Fibroblast of skin of left biceps (primary cell): ENCODE results near the gene SMU1.
A peak's percentile ranks its signal among the peaks of the same experiment; 100 is the strongest.

Experiments
- DNase-seq, 2 experiments: peaks; one replicate each; pipeline ENCODE4 v3.0.0-alpha.2; 2013; ENCODE audit warnings: low read depth in 2 of 2

The SMU1 gene

DNA sequence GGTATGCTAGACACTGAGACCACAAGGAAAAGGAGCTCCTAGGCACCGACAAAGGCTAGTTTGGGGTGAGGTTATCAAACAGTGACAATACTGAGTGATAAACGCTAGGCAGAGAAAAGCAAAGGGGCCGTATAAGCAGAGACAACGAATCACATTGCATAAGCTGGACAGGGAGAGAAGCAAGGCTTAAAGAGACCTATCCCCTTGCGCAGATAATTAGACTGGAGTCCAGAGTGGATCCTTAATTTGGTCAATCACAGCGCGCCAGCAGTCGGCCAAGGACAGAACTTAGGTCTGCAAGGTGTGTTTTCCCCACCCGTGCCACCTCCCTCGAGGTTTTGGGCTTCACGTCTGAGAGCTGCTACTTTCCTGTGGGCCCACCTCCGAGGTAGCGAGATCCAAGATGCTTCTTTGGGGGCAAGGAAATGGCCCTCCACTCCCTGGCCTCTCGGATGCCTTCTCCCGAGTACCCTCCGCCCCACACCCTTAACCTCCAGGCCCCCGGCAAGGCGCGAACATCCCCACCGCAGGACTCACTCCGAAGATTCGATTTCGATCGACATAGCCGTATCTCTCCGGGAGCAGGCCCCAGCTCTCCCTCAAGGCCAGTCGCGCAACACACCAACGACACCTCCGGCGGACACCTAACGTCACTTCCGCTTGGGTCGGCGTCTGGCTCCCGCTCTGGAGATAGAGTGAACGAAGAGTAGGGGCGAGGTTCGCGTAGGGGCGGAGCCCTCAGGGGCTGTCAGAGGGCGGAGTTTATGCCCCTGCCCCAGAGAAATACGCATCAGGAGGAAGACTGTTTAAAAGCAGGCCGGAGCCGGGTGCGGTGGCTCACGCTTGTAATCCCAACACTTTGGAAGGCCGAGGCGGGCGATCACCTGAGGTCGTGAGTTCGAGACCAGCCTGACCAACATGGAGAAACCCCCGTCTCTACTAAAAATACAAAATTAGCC, at the start of gene SMU1:
Gene SMU1, minus strand, starts transcription at position 629 of the 959 bp plus-strand sequence. Its CDS starts 66 bp downstream, at position 563.
- DNase-seq = peak; percentile 92

DNA sequence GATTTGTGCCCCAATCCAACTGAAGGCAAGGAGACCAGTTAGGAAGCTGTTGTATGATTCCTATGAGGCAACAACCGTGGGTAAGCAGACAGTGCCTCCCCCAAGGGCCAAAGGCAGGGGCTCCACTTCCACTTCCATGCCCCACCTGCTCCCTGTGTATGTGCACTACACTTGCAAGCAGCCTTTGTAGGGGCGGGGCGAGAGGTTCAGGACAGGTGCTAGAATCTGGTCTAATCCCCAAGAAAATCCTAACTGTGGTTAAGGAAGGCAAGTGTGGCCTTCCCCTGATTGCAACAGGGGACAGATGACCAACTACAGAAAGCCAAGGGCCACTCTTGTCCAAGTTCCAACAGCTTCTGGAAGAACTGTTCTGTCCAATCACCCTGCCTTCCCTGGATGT, 49.0 kb upstream of the SMU1 start:
- no peak for DNase-seq

DNA sequence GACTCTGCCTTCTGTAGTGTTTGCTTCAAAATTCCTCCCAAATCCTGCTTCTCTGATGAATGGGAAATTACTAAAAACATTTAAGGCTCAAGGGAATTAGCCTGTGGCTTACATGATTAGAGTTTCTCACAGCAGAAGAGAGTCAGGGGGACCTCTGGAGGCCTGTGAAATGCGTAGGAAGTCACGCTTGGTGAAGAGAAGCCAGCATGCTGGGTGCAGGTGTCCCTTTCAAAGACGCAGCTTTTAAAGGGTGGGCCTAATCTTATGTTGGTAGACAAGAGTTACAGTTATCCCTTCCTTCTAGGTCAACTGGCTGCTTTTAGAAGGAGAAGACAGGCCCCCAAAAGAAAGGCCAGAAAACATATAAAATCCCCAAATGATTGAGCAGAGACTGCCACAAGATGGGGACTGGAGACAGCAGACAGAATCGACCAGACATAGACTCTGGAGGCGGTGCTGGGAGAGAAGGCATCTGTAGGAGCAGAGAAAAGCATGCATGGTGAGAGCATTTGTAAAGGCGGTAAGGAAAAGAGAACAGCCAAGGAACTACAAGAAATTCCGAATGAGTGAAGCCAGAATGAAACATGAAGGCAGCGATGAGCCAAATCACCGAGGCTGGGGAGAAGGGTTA, 48.4 kb upstream of the SMU1 start:
- no peak for DNase-seq

DNA sequence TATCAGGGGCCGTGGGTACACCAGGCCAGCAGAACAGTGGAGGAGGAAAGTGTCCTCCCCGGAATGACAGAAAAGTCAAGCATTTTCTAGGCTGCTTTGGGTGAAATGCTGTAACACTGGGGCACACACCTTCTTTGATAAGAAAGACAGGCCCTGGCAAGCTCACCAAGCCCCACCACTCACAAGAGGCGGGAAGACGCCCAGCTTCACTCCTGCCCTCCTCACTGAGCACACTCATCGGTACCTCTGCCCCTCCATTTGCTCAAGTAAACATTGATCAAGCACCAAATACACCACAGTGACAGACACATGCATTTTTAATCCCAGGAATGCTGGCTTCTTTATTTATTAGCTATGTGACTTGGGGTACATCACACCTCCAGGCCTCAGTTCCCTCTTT, 47.6 kb upstream of the SMU1 start:
- no peak for DNase-seq

DNA sequence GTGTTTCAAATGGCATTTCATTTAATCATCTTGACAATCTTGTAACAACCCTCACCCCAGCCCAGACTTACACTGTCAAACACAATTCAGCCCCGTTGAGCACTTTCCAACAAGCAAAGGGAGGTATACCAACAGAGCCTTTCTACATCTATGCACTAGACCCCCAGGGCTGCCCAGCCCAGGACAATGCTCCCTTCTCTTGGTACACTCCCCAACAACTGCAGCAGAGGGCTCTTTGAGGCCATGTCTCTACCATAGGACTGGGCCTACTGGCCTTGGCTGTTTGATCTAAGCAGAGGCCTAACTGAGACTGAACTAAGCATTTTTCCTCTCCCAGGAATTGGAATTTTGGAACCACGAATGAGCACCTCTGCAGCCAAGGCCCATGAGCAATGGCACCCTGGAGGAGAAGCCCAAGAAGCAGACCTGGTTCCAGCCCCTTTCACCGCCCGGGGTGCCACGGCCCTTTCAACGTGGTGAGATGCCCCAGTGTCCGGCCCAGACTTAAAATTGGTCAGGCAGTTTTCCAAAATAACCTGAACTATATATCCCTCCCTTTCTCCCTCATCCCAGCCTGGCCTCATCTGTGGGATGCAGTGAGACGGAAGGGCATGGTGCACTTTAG, 47.0 kb upstream of the SMU1 start:
- DNase-seq = no peak

DNA sequence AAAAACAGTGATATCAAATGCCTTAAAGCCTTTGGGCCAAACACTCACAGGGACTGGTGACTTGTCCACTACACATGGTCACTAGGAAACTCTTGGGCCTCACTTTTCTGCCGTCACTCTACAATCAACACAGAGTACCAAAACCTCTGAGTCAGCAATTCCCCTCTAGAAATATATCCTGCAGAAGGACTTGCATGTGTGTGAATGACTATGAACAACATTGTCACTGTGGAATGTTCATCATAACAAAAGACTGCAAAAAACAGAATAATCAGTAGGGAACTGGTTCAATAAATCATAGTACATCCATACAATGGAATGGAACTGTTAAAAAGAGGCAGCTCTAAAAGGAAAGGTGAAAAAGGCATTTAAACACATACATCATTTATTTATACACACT, 44.1 kb upstream of the SMU1 start:
- no peak for DNase-seq

DNA sequence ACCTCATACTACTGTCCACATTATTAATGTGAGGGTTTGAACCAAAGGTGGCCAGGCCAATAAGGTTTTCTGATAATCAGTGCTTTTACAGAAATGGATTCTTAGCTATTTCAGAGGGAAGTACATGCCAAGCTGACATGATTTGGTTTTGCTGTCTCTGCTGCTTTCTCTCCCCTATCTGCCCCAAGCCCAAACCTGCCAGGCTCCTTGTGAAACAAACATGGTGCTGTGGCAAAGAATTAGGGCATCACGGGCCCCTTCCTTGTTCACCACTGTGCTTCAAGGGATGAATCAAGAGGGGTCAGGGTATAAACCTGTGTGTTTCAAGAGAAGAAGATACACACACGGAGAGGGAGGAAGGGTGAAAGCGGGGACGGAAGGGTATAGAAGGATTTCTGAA, 41.3 kb upstream of the SMU1 start:
- DNase-seq = no peak

DNA sequence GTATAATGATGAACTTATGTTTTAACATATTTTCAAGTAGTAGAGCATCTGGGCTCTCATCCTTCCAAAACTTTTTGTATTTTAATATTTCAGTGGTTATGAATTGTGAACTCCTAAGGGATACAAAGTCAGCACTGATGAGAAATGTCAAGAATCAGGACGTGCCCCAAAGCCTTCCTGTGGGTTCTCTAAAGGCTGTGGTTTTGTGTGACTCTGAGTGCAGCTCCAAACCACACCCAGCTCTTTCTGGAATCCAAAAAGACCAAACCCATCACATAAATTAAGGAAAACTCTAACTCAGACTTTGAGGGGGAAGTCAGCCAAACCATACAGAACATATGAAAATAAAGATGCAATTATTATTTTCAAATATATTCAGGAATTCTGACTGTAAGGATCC, 40.8 kb upstream of the SMU1 start:
- DNase-seq = peak; percentile 81 to 82

DNA sequence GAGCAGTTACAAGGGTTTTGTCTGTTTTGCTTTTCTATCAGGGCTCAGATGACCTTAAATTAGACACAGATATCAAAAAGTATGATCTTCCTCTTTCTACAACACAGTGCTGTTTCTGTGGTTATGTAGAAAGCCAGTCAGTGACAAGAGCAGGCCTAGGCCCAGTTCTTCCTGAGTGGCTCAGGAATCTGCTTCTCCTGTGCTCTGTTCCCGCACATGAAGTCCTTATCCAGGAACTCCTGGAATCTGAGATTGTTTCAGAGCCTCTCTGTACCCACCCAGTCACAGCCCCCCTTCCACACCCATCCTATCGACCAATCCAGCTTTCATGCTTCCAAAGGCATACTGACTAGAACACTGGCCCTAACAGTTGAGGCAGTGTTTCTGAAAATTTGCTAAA, 40.4 kb upstream of the SMU1 start:
- peak; percentile 30 to 38 for DNase-seq

DNA sequence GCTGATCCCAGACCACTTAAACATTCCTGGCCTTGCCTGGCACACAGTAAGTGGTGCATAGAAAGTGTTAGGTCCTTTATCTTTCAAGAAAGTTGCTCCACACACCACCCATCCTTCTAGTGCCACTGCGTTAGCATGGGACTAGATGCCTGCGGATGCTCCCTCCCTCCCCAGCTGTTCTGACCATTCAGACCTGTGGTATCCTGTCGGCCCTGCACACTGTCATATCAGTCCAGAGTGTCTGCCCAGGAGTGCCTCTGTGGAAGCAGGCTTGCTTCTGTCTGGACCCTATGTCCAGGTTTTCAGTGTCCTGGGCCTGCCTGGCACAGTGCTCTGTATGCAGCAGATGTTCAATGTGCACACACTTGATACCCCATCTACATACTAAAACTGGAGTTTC, 38.3 kb upstream of the SMU1 start:
- no peak for DNase-seq

DNA sequence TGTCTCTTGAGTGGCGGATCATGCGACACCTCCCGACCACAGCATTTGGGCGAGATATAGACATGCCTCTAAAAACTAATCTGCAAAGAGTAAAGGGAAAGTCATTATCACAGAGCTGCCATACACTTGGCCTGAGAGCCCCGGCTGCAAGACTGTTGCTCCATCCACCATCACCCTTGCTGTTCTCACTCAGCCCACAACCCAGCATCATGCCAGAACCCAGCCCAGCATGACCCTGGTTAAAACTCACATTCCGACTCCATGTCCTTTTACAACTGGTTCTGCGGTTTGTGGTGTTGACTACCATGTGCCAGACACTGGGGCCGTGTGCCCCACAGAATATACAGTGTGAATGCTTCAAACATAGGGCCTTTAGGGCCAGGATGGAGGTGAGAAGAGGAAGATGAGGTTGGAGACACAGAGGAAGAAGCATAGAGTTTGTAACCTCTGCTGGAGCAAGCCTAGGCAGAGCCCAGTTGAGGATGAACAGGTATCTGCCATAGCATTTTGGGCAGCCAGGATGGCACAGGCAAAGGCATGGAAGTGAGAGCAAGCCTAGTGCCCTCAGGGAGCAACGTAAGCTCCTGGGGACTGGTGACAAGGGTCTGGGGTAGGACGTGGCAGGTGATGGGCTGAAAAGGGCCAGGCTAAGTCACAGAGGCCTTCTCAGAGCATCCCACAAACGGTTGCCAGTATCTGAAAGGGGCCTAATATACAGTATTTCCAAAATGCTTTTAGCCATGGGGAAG, 37.5 kb upstream of the SMU1 start:
- no peak for DNase-seq

DNA sequence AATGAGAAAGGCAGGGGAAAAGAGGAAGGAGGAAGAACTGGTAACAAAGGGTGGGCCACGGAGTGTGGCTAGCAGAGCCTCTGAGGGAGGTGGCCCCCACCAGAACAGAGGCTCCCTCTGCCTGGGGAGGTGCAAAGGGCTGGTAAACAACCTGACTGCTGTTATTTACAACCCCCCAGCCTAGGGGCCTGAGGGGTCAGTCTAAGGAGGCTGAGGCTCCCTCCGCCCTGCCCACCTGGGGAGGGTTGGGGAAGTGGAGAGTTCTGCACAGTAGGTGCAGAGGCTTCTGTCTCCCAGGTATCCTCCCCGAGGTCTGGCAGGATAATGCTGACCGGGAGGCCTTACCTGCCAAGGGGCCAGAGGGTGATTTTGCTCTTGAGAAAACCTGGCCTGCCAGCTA, 35.6 kb upstream of the SMU1 start:
- no peak for DNase-seq

DNA sequence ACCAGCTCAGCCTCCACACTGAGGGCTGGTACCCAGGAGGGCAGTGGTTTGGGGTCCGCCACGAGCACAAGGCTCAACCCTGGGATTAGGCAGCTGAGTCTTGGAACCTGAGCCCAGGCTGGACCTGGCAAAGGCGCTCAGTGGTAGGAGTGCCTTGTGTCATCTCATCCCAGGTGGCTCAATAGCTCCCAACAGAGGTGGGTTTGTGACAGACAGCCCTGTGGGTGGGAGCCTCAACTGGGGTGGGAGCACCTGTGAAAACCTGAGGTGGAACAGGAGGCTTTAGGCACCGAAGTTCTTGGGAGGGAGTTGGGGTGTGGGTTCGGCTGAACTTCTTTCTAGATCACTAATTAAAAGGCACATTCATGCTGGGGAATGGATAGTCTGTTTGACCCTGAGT, 35.2 kb upstream of the SMU1 start:
- no peak for DNase-seq

DNA sequence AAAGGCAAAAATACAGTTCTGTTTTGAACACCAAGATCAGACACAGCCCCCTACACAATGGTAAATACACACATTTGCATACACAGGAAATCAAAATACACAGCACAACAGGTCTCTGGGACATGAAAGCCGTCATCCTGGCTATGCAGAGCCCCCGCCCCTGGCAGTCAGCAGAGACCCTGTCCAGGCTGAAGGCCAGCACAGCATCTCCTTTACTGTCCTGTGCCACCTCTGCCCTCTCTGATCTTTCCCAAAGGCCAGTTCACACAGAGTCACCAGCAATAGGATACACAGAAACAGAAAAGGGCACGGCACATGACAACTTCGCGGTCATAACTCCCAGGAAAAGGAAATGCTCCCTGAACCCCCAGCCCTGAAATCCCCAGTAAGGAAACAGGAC, 34.2 kb upstream of the SMU1 start:
- DNase-seq = no peak

DNA sequence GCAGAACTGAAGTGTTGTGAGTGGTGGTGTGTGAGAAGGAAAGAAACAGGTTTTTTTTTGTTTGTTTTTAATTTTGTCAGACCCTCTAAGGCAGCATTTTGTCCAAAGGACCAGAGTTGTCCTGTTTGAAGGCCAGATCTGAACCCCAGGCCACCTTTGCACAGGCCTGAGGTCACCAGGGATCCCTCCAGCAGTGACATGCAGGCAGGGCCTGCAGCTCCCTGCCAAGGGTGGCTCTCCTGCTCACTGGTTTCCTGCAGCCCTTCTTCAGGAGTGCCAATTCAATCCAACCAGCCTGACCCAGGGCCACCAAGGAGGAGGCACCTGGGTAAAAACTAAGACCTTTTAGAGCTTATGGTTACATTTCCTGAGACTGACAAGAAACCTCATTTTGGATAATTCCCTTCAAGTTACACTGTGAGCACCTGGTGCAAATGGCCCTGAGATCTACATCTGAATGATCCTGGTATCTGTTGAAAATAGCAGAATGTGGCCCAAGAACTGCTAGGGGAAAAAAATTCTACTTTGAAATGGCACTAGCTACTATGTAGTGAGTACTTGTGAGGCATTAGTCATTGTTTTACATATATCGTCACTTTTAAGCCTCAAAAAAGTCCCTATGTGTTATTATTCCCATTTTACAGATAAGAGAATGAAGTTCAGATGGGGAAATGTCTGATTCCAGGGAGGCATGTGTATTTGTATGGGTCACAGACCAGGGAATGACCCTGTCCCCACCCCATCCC, 33.5 kb upstream of the SMU1 start:
- DNase-seq = no peak

DNA sequence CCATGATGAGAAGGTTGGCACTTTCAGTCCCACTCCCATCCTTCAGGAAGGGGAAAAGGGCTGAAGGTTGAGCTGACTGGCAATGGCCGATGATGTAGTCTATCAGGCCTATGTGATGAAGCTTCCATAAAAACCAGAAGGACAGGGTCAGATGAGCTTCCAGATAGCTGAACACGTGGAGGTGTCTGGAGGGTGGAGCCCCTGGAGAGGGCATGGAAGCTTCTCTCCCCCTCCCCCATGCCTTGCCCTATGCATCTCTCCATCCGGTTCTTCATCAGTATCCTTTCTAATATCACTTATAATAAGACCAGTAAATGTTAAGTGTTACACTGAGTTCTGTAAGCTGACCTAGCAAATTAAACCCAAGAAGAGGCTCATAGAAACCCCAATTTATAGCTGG, 32.6 kb upstream of the SMU1 start:
- no peak for DNase-seq

DNA sequence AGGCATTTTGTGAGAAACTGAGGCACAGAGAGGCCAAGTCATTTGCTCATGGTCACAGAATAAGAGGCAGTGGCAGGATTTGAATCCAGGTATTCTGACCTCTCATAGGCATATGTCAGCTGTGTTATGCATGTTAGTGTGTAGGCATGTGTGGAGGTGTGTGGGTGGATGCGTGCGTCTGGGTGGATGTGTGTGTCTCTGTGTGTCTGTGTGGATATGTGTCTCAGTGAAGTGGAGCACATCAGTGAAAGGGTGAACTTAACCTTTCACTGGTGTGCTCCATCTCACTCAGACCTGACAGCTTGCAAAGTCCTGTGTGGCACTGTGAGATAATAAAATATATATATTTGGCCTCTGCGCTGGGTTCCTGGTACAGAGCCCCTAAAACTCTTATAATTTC, 32.0 kb upstream of the SMU1 start:
- DNase-seq = no peak

DNA sequence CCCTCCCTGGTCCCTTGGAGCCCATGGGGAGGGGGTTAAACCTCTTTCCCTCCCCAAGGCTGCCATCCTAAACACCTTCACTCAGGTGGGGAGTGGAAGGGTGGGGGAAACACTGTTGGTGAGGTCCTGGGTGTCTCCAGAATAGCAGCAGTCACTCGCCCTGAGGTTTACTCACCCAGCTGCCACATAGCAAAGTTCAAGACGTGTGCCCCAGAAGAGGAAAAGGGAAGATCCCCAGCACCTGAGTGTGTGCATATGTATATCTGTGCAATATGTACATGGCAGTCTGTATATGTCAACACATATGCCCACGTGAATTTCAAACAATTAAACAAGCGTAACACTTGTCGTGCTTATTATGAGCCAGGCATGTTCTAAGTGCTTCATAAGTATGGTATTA, 31.3 kb upstream of the SMU1 start:
- DNase-seq = no peak

DNA sequence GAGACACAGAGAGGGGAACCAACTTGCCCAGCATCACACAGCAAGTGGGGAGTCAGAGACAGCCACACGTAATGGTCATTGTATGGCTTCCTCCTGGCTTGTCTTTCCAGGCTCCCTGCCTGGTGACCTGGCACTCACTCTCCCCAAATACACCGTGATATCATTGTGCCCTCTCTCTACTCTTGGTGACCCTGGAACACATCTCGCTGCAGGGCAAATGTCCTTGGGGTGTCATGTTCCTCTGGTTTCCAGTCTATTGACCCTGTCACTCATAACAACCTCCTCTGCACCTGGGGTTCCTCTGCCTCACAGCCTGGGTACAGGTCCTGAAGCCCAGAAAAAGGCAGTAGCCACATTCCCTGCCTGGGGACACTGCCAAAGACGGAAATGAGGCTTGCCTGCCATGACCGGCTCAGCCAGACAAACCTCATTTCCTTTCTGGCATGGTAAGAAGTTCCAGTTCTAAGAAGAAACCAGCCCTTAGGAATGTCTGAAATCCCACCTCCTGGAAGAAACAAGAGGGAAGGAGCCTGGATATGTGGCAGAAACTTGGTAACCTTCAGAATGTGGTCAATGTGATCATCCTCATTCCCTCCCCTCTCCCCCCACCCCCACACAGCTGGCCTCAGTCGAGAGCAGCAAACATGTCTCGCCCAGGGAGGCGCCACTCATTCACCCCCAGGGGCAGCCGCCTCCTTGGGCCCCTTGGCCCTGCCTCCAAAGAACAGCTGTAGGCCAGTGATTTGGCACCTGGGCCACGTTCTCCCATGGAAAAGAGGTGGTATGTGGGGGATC, 30.6 kb upstream of the SMU1 start:
- peak; percentile 89 to 91 for DNase-seq

DNA sequence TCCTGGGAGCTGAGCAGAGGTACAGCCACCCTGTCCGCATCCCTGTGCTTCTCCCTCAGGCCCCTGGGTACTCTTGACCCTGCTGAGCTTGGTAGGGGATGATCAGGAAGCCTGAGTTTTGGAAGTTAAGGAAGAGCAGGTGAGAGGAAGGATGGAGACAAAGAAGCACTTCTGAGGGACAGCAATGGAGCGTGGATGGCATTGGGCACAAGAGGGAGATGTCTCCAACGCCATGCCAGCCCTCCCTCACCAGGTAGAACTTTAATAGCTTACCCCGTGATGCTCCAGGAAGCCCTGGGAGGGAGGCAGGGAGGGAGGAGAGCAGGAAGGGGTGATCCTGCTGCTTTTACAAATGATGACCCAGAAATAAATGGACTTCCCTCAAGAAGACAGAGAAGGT, 29.9 kb upstream of the SMU1 start:
- DNase-seq = no peak

DNA sequence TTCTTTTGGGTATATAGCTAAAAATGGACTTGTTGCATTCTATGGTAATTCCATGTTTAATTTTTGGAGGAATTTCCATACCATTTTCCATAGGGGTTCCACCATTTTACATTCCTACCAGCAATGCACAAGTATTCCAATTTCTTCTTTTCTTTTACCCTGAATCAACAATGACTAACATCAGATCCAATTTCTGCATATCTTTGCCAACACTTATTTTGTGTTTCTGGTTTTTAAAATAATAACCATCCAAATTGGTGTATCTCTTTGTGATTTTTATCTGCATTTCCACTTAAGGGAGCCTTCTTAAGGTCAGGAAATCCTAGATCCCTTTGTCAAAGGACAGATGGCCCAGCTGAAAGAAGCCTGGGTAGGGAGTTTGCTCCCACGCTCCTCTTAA, 29.5 kb upstream of the SMU1 start:
- DNase-seq = no peak
